ENCODE measurements around the gene CILP. TPM values are rescaled to one million over a fixed set of nuclear protein-coding genes. Genes with fewer than 3 reads are reported as not detected.
A peak's percentile ranks its signal among the peaks of the same experiment; 100 is the strongest.

The CILP gene
- total and polyA plus RNA-seq, 7 donors, result 0.92 to 205 (median 26.7) TPM

DNA sequence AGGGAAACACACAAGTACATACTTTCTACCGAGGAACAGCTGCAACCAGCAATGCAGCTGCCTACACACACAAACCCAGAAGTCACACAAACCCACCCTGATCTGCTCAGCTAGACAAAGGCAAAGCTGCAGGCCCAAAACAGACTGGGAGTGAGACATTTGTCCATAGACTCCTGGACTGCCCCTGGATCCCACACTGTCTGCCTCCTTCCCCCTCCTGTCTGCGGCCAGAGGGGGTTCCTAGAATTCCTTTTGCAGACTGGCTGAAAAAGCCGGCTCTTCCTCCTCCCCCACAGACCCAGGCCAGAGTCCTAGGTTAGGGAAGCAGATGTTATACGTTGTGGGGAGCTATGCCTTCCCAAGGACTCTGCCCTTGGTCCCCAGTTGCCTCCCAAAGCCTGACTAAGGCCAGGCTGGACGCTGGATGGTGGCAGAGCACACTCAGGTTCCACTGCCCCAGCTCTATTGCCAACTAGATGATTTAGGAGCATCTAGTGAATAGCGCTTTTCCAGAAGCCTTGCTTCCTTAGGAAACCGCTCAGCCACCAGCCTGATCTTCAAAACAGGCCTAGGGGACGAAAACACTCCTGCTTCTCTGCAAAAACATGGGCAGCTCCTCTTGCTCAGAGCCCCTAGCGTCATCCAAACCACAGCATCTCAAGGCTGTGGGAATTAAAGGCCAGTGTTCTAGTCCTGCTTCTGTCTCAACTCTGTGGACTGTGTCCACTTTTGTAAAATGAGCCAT lies 37.4 kb upstream of the CILP start:
- Histone ChIP-seq H3K4me3 (no peak overlapping the region), H3K9me3 (no peaks in the 10 kb centered on the region), H3K27ac (peak overlapping the region in 3 of 4 donors; percentile 18 to 65 (median 46))

GRCh38 chr15:65246939-65247338 lies 35.7 kb upstream of the CILP start:
- Histone ChIP-seq H3K4me1 (peaks cover 0 to 55% (median 26%) of the 10 kb centered on the region in 4 donors), H3K27me3 (no peaks in the 10 kb centered on the region), H3K27ac (no peak overlapping the region), H3K9me3 (no peaks in the 10 kb centered on the region), H3K4me3 (no peak overlapping the region), H3K36me3 (no peaks in the 10 kb centered on the region)
- no peak for TF ChIP-seq POLR2A (IDR thresholded peaks at IDR 0.05)
- TF ChIP-seq POLR2AphosphoS5 (IDR thresholded peaks at IDR 0.05), result no peak
- no peak for TF ChIP-seq CTCF (IDR thresholded peaks at IDR 0.05)
- no peak for TF ChIP-seq EP300 (IDR thresholded peaks at IDR 0.05)
- DNase-seq, result no peak
- intact Hi-C loops (cut with DNase I), result no loop called here
- WGBS, 2 donors, result 95 to 96% methylated on average over 6 of the region's 6 CpGs

More for the DNA sequence above, 37.4 kb upstream of the CILP start:
- DNase-seq, result no peak
- Histone ChIP-seq H3K36me3 (no peaks in the 10 kb centered on the region), H3K4me1 (peaks cover 0 to 65% (median 29%) of the 10 kb centered on the region in 4 donors), H3K27me3 (no peaks in the 10 kb centered on the region)
- intact Hi-C loops (cut with DNase I), result no loop called here
- WGBS, 2 donors, result 82 to 86% methylated on average over 9 of the region's 9 CpGs
- TF ChIP-seq POLR2A (IDR thresholded peaks at IDR 0.05) (no peak), EP300 (IDR thresholded peaks at IDR 0.05) (no peak), POLR2AphosphoS5 (IDR thresholded peaks at IDR 0.05) (no peak), CTCF (IDR thresholded peaks at IDR 0.05) (no peak)

- Histone ChIP-seq H3K4me3 (no peak overlapping the region), H3K9me3 (no peaks in the 10 kb centered on the region), H3K4me1 (peaks cover 0 to 49% (median 24%) of the 10 kb centered on the region in 4 donors), H3K27me3 (no peaks in the 10 kb centered on the region), H3K36me3 (no peaks in the 10 kb centered on the region), H3K27ac (peak overlapping the region; percentile 30 to 63 (median 61))
- no peak for TF ChIP-seq POLR2A (IDR thresholded peaks at IDR 0.05)
- no peak for TF ChIP-seq POLR2AphosphoS5 (IDR thresholded peaks at IDR 0.05)
- TF ChIP-seq CTCF (IDR thresholded peaks at IDR 0.05), result no peak
- TF ChIP-seq EP300 (IDR thresholded peaks at IDR 0.05), result no peak
- DNase-seq, result no peak
- WGBS, 2 donors, result 93 to 96% methylated on average over 8 of the region's 8 CpGs
- intact Hi-C loops (cut with DNase I), result no loop called here
Measured at GRCh38 chr15:65246026-65246714, 34.9 kb upstream of the CILP start.

GRCh38 chr15:65245096-65245856 lies 34.0 kb upstream of the CILP start:
- peak overlapping the region; percentile 40 to 63 (median 61) for H3K27ac ChIP-seq
- peak; percentile 93 for DNase-seq
- WGBS, 2 donors, result 80 to 86% methylated on average over 11 of the region's 11 CpGs

More at GRCh38 chr15:65245096-65245856, 34.0 kb upstream of the CILP start:
- Histone ChIP-seq H3K4me1 (peaks cover 0 to 40% (median 22%) of the 10 kb centered on the region in 4 donors), H3K27me3 (no peaks in the 10 kb centered on the region), H3K4me3 (no peak overlapping the region), H3K9me3 (no peaks in the 10 kb centered on the region), H3K36me3 (no peaks in the 10 kb centered on the region)
- intact Hi-C loops (cut with DNase I), result no loop called here
- TF ChIP-seq POLR2A (IDR thresholded peaks at IDR 0.05) (no peak), POLR2AphosphoS5 (IDR thresholded peaks at IDR 0.05) (peak in 3 of 4 donors; percentile 37 to 61 (median 49)), CTCF (IDR thresholded peaks at IDR 0.05) (no peak)

Measured in sigmoid colon (tissue), 7 donors.